ENCODE data around the gene VPS26A. TPM values are rescaled to one million over a fixed set of nuclear protein-coding genes. Genes with fewer than 3 reads are reported as not detected.
"Not testable (repeated sequence)": the region's sequence is repeated elsewhere in the genome, so short reads cannot be mapped to it uniquely, and the experiment has no call there.

VPS26A gene
- total RNA-seq, 4 donors from 2014 or later, result 22.0 to 67.2 (median 52.1) TPM

DNA sequence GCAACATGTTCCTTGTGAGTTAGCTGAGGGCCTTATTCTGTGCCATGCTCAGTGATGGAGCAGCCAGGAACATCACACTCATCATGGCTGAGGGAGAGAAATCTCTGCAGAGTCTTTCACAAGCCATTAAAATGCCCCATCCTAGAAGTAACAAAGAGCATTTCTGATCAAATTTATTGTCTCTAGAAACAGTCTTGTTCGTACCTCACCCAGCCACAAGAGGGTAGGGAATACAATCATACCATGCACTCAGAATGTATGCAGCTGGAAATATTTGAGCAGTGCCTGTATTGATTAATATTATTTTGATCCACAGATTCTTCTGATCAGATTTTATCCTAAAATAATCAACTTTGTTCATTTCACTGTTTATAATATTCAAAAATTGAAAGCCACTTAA is 17.3 kb downstream of the VPS26A start:
- H3K9me3 ChIP-seq, result no peaks in the 10 kb centered on the region
- H3K4me3 ChIP-seq, result no peak overlapping the region
- TF ChIP-seq POLR2A (IDR thresholded peaks at IDR 0.05) (no peak), CTCF (IDR thresholded peaks at IDR 0.05) (no peak)
- no peaks in the 10 kb centered on the region for H3K4me1 ChIP-seq
- intact Hi-C loops (cut with DNase I; ENCODE audit: low total_unique reads), result no loop called here
- H3K27ac ChIP-seq, result no peak overlapping the region
- H3K27me3 ChIP-seq, result no peaks in the 10 kb centered on the region
- no peaks in the 10 kb centered on the region for H3K36me3 ChIP-seq
- DNase-seq, result no peak

DNA sequence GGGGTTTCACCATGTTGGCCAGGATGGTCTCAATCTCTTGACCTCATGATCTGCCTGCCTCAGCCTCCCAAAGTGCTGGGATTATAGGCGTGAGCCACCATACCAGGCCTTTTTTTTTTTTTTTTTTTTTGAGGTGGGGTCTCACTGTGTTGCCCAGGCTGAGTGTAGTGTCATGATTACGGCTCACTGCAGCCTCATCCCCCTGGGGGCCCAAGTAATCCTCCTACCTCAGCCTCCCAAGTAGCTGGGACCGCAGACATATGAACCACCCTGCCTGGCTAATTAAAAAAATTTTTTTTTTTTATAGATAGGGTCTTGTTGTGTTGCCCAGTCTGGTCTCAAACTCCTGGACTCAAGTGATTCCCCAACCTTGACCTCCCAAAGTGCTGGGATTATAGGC is 18.1 kb downstream of the VPS26A start:
- H3K36me3 ChIP-seq; H3K4me1 ChIP-seq; H3K27me3 ChIP-seq; DNase-seq; H3K9me3 ChIP-seq; intact Hi-C loops (cut with DNase I; ENCODE audit: low total_unique reads); H3K4me3 ChIP-seq; H3K27ac ChIP-seq: not testable (repeated sequence)

GRCh38 chr10:69142983-69143382 is 19.0 kb downstream of the VPS26A start:
- Histone ChIP-seq H3K4me3 (no peak overlapping the region), H3K36me3 (no peaks in the 10 kb centered on the region), H3K27me3 (no peaks in the 10 kb centered on the region), H3K27ac (no peak overlapping the region), H3K4me1 (no peaks in the 10 kb centered on the region), H3K9me3 (no peaks in the 10 kb centered on the region)
- intact Hi-C loops (cut with DNase I; ENCODE audit: low total_unique reads), result no loop called here
- TF ChIP-seq POLR2A (IDR thresholded peaks at IDR 0.05), result no peak
- no peak for TF ChIP-seq CTCF (IDR thresholded peaks at IDR 0.05)
- no peak for DNase-seq

DNA sequence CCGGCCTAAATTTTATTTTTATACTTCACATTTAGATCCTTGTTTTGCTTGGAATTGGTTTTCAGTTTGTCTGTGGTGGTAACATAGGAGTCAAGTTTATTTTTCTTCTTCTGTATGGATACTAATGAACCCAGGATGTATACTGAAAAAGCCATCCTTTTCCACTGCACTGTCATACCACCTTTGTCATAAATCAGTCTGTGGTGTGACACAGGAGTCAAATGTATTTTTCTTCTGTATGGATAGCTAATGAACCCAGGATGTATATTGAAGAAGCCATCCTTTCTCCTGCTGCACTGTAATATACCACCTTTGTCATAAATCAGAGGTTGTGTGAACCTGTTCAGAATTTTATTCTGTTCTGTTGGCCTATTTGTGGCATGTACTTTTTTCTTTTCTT is 21.4 kb downstream of the VPS26A start:
- H3K27ac ChIP-seq, result no peak overlapping the region
- TF ChIP-seq CTCF (IDR thresholded peaks at IDR 0.05) (no peak), POLR2A (IDR thresholded peaks at IDR 0.05) (no peak)
- H3K4me3 ChIP-seq, result no peak overlapping the region
- no peaks in the 10 kb centered on the region for H3K4me1 ChIP-seq
- intact Hi-C loops (cut with DNase I; ENCODE audit: low total_unique reads), result no loop called here
- H3K27me3 ChIP-seq, result no peaks in the 10 kb centered on the region
- DNase-seq, result no peak
- no peaks in the 10 kb centered on the region for H3K36me3 ChIP-seq
- no peaks in the 10 kb centered on the region for H3K9me3 ChIP-seq

- no peak for DNase-seq
- no peak for TF ChIP-seq POLR2A (IDR thresholded peaks at IDR 0.05)
- no peak for TF ChIP-seq CTCF (IDR thresholded peaks at IDR 0.05)
- H3K9me3 ChIP-seq, result no peaks in the 10 kb centered on the region
- no peaks in the 10 kb centered on the region for H3K36me3 ChIP-seq
- H3K27ac ChIP-seq, result no peak overlapping the region
- intact Hi-C loops (cut with DNase I; ENCODE audit: low total_unique reads), result no loop called here
- H3K4me1 ChIP-seq, result no peaks in the 10 kb centered on the region
- H3K4me3 ChIP-seq, result no peak overlapping the region
- H3K27me3 ChIP-seq, result no peaks in the 10 kb centered on the region
Measured at GRCh38 chr10:69145864-69146263, 21.9 kb downstream of the VPS26A start.

- DNase-seq, result no peak
- Histone ChIP-seq H3K4me3 (no peak overlapping the region), H3K27me3 (no peaks in the 10 kb centered on the region), H3K27ac (no peak overlapping the region), H3K36me3 (no peaks in the 10 kb centered on the region), H3K4me1 (no peaks in the 10 kb centered on the region), H3K9me3 (no peaks in the 10 kb centered on the region)
- intact Hi-C loops (cut with DNase I; ENCODE audit: low total_unique reads), result no loop called here
- TF ChIP-seq CTCF (IDR thresholded peaks at IDR 0.05) (no peak), POLR2A (IDR thresholded peaks at IDR 0.05) (no peak)
Measured at GRCh38 chr10:69146759-69147158, 22.8 kb downstream of the VPS26A start.
